H1 (cell line): Measurements from ENCODE around the gene LRRC63. TPM values are rescaled to one million over a fixed set of nuclear protein-coding genes. Genes with fewer than 3 reads are reported as not detected.

Experiments used
- CTCF ChIA-PET: fragments of 300-600 bp; sonication (Branson Sonifier 250); formaldehyde crosslinking; loops from one replicate; lab custom pipeline; 2021; ENCODE audit not compliant: partially characterized antibody; lab: Charles Lee
- POLR2A ChIA-PET: fragments of 300-600 bp; sonication (Branson Sonifier 250); formaldehyde crosslinking; loops from one replicate; lab custom pipeline; 2021; ENCODE audit warnings: inconsistent platforms; ENCODE audit not compliant: partially characterized antibody; lab: Charles Lee
- DNase-seq, 2 experiments: peaks; one replicate each; pipeline versions ENCODE4 v3.0.0 to v3.0.0-alpha.2; 2010 to 2022; ENCODE audit warnings: low spot score in 2 of 2, low read depth in 1 of 2, mixed read lengths in 1 of 2
- FAIRE-seq: peaks from 2 replicates; lab custom pipeline; 2011; peaks lifted over from hg19 to GRCh38; lab: Jason Lieb, UNC
- H2AFZ ChIP-seq: 2 replicates; pipeline ENCODE4 v1.8.1; 2012; ENCODE audit warnings: low read length, inconsistent platforms
- H2AK5ac ChIP-seq: 2 replicates; pipeline ENCODE4 v1.6.1; 2013; ENCODE audit warnings: low read depth, low read length
- H2BK120ac ChIP-seq: replicated peaks from 2 replicates; pipeline ENCODE3; 2013; ENCODE audit warnings: low read depth, low read length, inconsistent platforms
- H2BK12ac ChIP-seq: 2 replicates; pipeline ENCODE4 v1.6.1; 2013; ENCODE audit warnings: low read depth, low read length
- H2BK15ac ChIP-seq: 2 replicates; pipeline ENCODE4 v1.6.1; 2013; ENCODE audit warnings: low read length
- H2BK20ac ChIP-seq: 2 replicates; pipeline ENCODE4 v1.6.1; 2013; ENCODE audit warnings: low read length
- H2BK5ac ChIP-seq: 2 replicates; pipeline ENCODE4 v1.6.1; 2013; ENCODE audit warnings: low read depth, low read length
- H3K14ac ChIP-seq: 2 replicates; pipeline ENCODE4 v1.6.1; 2013; ENCODE audit warnings: inconsistent platforms; ENCODE audit not compliant: insufficient read length
- H3K18ac ChIP-seq: 2 replicates; pipeline ENCODE4 v1.6.1; 2013; ENCODE audit warnings: low read length; ENCODE audit errors: extremely low read depth
- H3K23ac ChIP-seq: 2 replicates; pipeline ENCODE4 v1.6.1; 2013; ENCODE audit warnings: inconsistent platforms; ENCODE audit not compliant: insufficient read length
- H3K23me2 ChIP-seq: 2 replicates; pipeline ENCODE4 v1.6.1; 2013; ENCODE audit warnings: low read depth, low read length
- H3K27ac ChIP-seq: 2 replicates; pipeline ENCODE4 v1.6.1; 2011; ENCODE audit warnings: low read depth, low read length, inconsistent platforms
- H3K27me3 ChIP-seq, 4 experiments: replicated peaks in 1 of 4; 1 replicate in 1 of 4; 2 replicates in 3 of 4; pipeline versions ENCODE4 v1.6.1 to v1.8.1; 2011 to 2013; ENCODE audit warnings: low read length in 3 of 4, mild to moderate bottlenecking in 3 of 4, inconsistent platforms in 2 of 4, mixed read lengths in 2 of 4, moderate library complexity in 1 of 4; ENCODE audit not compliant: control insufficient read depth in 3 of 4, insufficient read depth in 3 of 4; ENCODE audit errors: extremely low read depth in 1 of 4
- H3K36me3 ChIP-seq, 4 experiments: 2 replicates each; pipeline versions ENCODE4 v1.6.1 to v1.8.1; 2011 to 2013; ENCODE audit warnings: mild to moderate bottlenecking in 4 of 4, low read length in 3 of 4, moderate library complexity in 2 of 4, control low read depth in 1 of 4, inconsistent platforms in 1 of 4; ENCODE audit not compliant: insufficient read depth in 4 of 4, control insufficient read depth in 2 of 4
- H3K4ac ChIP-seq: replicated peaks from 2 replicates; pipeline ENCODE3; 2013; ENCODE audit warnings: low read length, low read depth, mixed read lengths, inconsistent platforms; ENCODE audit not compliant: insufficient read length
- H3K4me1 ChIP-seq, 4 experiments: replicated peaks in 1 of 4; 1 replicate in 1 of 4; 2 replicates in 3 of 4; pipeline versions ENCODE4 v1.6.1 to v1.8.1; 2011 to 2013; ENCODE audit warnings: low read length in 3 of 4, inconsistent platforms in 2 of 4, mixed read lengths in 1 of 4; ENCODE audit not compliant: insufficient read depth in 4 of 4, control insufficient read depth in 3 of 4
- H3K4me2 ChIP-seq, 2 experiments: 2 replicates each; pipeline versions ENCODE4 v1.6.1 to v1.8.1; 2011 to 2013; ENCODE audit warnings: low read depth in 2 of 2, low read length in 2 of 2, control low read depth in 1 of 2, inconsistent platforms in 1 of 2, mild to moderate bottlenecking in 1 of 2; ENCODE audit not compliant: insufficient read depth in 1 of 2
- H3K4me3 ChIP-seq, 4 experiments: fragments of 200-600, 300-600 bp in 1 of 4; sonication (generic), shearing (Covaris generic), sonication (Bioruptor Twin) in 1 of 4; 2 replicates each; pipeline versions ENCODE4 v1.5.1 to v1.8.1; 2011 to 2016; ENCODE audit warnings: low read length in 4 of 4, low read depth in 3 of 4, control low read depth in 2 of 4, inconsistent platforms in 2 of 4, mild to moderate bottlenecking in 2 of 4, mixed read lengths in 1 of 4, moderate library complexity in 1 of 4; ENCODE audit not compliant: insufficient read depth in 2 of 4; ENCODE audit errors: extremely low read depth in 1 of 4
- H3K56ac ChIP-seq: replicated peaks from 2 replicates; pipeline ENCODE3; 2013; ENCODE audit warnings: low read depth, mild to moderate bottlenecking, mixed read lengths, low read length, inconsistent platforms; ENCODE audit not compliant: insufficient read length
- H3K79me1 ChIP-seq: 2 replicates; pipeline ENCODE4 v1.6.1; 2013; ENCODE audit warnings: low read depth, low read length, control low read depth
- H3K79me2 ChIP-seq, 2 experiments: 2 replicates each; pipeline versions ENCODE4 v1.6.1 to v1.8.1; 2012 to 2013; ENCODE audit warnings: low read length in 2 of 2, mild to moderate bottlenecking in 2 of 2, inconsistent platforms in 1 of 2; ENCODE audit not compliant: insufficient read depth in 2 of 2, control insufficient read depth in 1 of 2
- H3K9ac ChIP-seq, 4 experiments: replicated peaks in 1 of 4; 1 replicate in 1 of 4; 2 replicates in 3 of 4; pipeline versions ENCODE4 v1.6.1 to v1.8.1; 2011 to 2013; ENCODE audit warnings: low read depth in 3 of 4, low read length in 3 of 4, control low read depth in 2 of 4, mild to moderate bottlenecking in 2 of 4, moderate library complexity in 2 of 4, inconsistent platforms in 1 of 4; ENCODE audit errors: extremely low read depth in 1 of 4
- H3K9me3 ChIP-seq, 2 experiments: 2 replicates each; pipeline versions ENCODE4 v1.6.1 to v1.8.1; 2012 to 2013; ENCODE audit warnings: mild to moderate bottlenecking in 2 of 2, moderate library complexity in 2 of 2, control low read depth in 1 of 2, inconsistent platforms in 1 of 2, low read depth in 1 of 2, low read length in 1 of 2, mixed read lengths in 1 of 2; ENCODE audit not compliant: insufficient read depth in 2 of 2
- H4K20me1 ChIP-seq, 2 experiments: replicated peaks in 1 of 2; 2 replicates each; pipeline versions ENCODE3 to v1.8.1; 2011 to 2013; ENCODE audit warnings: inconsistent platforms in 2 of 2, low read length in 2 of 2, mild to moderate bottlenecking in 1 of 2; ENCODE audit not compliant: insufficient read depth in 2 of 2, control insufficient read depth in 1 of 2
- H4K5ac ChIP-seq: 2 replicates; pipeline ENCODE4 v1.6.1; 2013; ENCODE audit warnings: low read length, low read depth, mixed read lengths, inconsistent platforms; ENCODE audit not compliant: insufficient read length
- H4K8ac ChIP-seq: 2 replicates; pipeline ENCODE4 v1.8.0; 2013; ENCODE audit warnings: mild to moderate bottlenecking, moderate library complexity, low read length, inconsistent platforms; ENCODE audit not compliant: insufficient read depth; ENCODE audit errors: extremely low read depth
- H4K91ac ChIP-seq: replicated peaks from 2 replicates; pipeline ENCODE3; 2013; ENCODE audit warnings: low read length, mixed read lengths, inconsistent platforms; ENCODE audit not compliant: insufficient read length
- BACH1 ChIP-seq: IDR thresholded peaks from 2 replicates; pipeline ENCODE4 v1.6.1; 2012; ENCODE audit warnings: low read length, improper control_type of control experiment
- MAFK ChIP-seq: IDR thresholded peaks from 2 replicates; pipeline ENCODE4 v1.6.1; 2012; ENCODE audit warnings: low read depth, mild to moderate bottlenecking, improper control_type of control experiment, low read length
- WGBS, 2 experiments: shearing (Covaris generic) in 1 of 2; methylation state at CpG; one replicate each; pipeline versions ENCODE4 v1.1.6 to v1.1.7; 2013 to 2015; ENCODE audit warnings: low lambda C conversion rate in 2 of 2, mixed read lengths in 2 of 2, inconsistent platforms in 1 of 2, low coverage in 1 of 2, missing lambda C conversion rate in 1 of 2; ENCODE audit not compliant: insufficient replicate concordance in 2 of 2, insufficient coverage in 1 of 2, insufficient read length in 1 of 2; ENCODE audit errors: extremely low coverage in 1 of 2, missing lambda C conversion rate in 1 of 2; 5-methylcytosine and 5-hydroxymethylcytosine counted together
- polyA plus RNA-seq, 7 experiments: library from polyadenylated mRNA; depleted of rRNA in 3 of 7; stranded (reverse) in 5 of 7; unstranded in 2 of 7; fragments of >200 nt in 5 of 7; fragments of 200-250 nt in 2 of 7; gene quantifications; 1 replicate in 5 of 7; 2 replicates in 1 of 7; 4 replicates in 1 of 7; pipeline versions ENCODE4 v1.2.1 to v1.2.3, GENCODE V29; 2011 to 2013; ENCODE audit warnings: missing spikeins in 2 of 7, mixed read lengths in 2 of 7
- total RNA-seq: library from RNA; stranded (reverse); fragmentation: NEBNext Ultra II Directional; extraction: Animal tissue kit (Norgen Biotek cat#: 25700); gene quantifications from 2 replicates; pipeline ENCODE4 v1.2.1, GENCODE V29; 2021
- TF ChIP-seq, protein P1 (sequence below): IDR thresholded peaks from 2 replicates; pipeline ENCODE4 v1.6.1; 2012; ENCODE audit warnings: low read length, inconsistent platforms

LRRC63 gene
- total and polyA plus RNA-seq, 2 of the 8 experiments (the other 6 are each of a cell fraction or from before 2014, with no cell fraction given), result not detected

DNA sequence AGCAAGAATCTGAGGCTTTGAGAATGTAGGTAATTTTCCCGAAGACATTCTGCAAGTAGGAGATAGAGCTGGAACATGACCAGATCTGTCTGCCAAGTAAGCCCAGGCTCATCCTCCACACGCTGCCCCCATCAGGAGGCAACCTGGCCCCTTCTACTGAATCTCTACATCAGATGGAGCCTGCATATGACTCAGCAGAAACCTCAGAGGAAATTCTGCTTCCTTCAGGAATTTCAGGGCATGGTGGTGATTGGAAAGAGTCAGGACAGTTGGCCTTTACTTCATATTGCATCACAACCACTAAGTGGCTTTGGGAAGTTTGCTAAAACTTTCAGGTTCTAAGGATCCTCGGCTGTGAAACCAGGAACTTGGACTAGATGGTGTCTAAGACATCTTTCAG lies 85.2 kb downstream of the LRRC63 start:
- Histone ChIP-seq H3K14ac (no peak overlapping the region), H3K23me2 (no peaks in the 10 kb centered on the region), H4K20me1 (no peaks in the 10 kb centered on the region), H2BK5ac (no peak overlapping the region), H3K4me3 (no peak overlapping the region), H3K27ac (no peak overlapping the region), H3K79me2 (no peaks in the 10 kb centered on the region), H3K23ac (no peak overlapping the region), H4K91ac (no peak overlapping the region), H3K9me3 (no peaks in the 10 kb centered on the region), H2BK12ac (no peak overlapping the region), H3K4me2 (no peak overlapping the region), H3K9ac (no peak overlapping the region), H4K5ac (no peak overlapping the region), H4K8ac (no peak overlapping the region), H3K36me3 (no peaks in the 10 kb centered on the region), H3K27me3 (no peaks in the 10 kb centered on the region; a peak in 1 of 7 replicates), H2BK20ac (no peak overlapping the region; the same call in 1 of the 2 replicates), H2AFZ (peak overlapping the region; percentile 78), H3K4me1 (no peaks in the 10 kb centered on the region), H2BK120ac (no peak overlapping the region), H3K56ac (no peak overlapping the region), H3K18ac (no peak overlapping the region), H3K79me1 (no peaks in the 10 kb centered on the region), H3K4ac (no peak overlapping the region), H2BK15ac (no peak overlapping the region), H2AK5ac (no peak overlapping the region)
- DNase-seq (no peak), FAIRE-seq (no peak)
- POLR2A ChIA-PET, result no interaction called here
- TF ChIP-seq, protein P1, sequence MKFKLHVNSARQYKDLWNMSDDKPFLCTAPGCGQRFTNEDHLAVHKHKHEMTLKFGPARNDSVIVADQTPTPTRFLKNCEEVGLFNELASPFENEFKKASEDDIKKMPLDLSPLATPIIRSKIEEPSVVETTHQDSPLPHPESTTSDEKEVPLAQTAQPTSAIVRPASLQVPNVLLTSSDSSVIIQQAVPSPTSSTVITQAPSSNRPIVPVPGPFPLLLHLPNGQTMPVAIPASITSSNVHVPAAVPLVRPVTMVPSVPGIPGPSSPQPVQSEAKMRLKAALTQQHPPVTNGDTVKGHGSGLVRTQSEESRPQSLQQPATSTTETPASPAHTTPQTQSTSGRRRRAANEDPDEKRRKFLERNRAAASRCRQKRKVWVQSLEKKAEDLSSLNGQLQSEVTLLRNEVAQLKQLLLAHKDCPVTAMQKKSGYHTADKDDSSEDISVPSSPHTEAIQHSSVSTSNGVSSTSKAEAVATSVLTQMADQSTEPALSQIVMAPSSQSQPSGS, result no peak
- TF ChIP-seq MAFK, result peak; percentile 56; the same call in 1 of the 2 replicates
- TF ChIP-seq BACH1, result peak; percentile 84
- 84% methylated on average over 3 of the region's 3 CpGs; no CpG with 5 or more reads in 1 of the 2 experiments for WGBS, 2 experiments
- CTCF ChIA-PET, result interaction anchor here (1.1 to 1.9 kb wide), 2 partner anchors 9 to 24 kb away, joined by 3 to 6 read pairs; no protein-coding TSS in a partner anchor
